H9 (cell line): ENCODE results near the gene ABCB6. TPM values are rescaled to one million over a fixed set of nuclear protein-coding genes. Genes with fewer than 3 reads are reported as not detected.

Experiments used
- DNase-seq: peaks from one replicate; pipeline ENCODE4 v3.0.0-alpha.2; 2017
- H2AFZ ChIP-seq: one replicate; pipeline ENCODE4 v1.6.1; 2013; ENCODE audit warnings: mild to moderate bottlenecking, low read length, control low read depth, moderate library complexity
- H2AK5ac ChIP-seq: 2 replicates; pipeline ENCODE4 v1.6.1; 2013; ENCODE audit warnings: low read length, control low read depth, mixed read lengths; ENCODE audit not compliant: insufficient read length
- H2BK120ac ChIP-seq: one replicate; pipeline ENCODE4 v1.6.1; 2013; ENCODE audit warnings: low read depth, mild to moderate bottlenecking, low read length, control low read depth, inconsistent platforms; ENCODE audit not compliant: poor library complexity, severe bottlenecking
- H2BK12ac ChIP-seq: 2 replicates; pipeline ENCODE4 v1.6.1; 2013; ENCODE audit warnings: low read length, control low read depth, mixed read lengths, low read depth; ENCODE audit not compliant: insufficient read length
- H2BK15ac ChIP-seq: 2 replicates; pipeline ENCODE4 v1.6.1; 2013; ENCODE audit warnings: low read depth, low read length, control low read depth
- H2BK20ac ChIP-seq: one replicate; pipeline ENCODE4 v1.6.1; 2013; ENCODE audit warnings: low read depth, mild to moderate bottlenecking, low read length, control low read depth, inconsistent platforms; ENCODE audit not compliant: poor library complexity, severe bottlenecking
- H2BK5ac ChIP-seq: 2 replicates; pipeline ENCODE4 v1.6.1; 2013; ENCODE audit warnings: low read length, control low read depth, mixed read lengths; ENCODE audit not compliant: insufficient read length
- H3K14ac ChIP-seq: 2 replicates; pipeline ENCODE4 v1.6.1; 2013; ENCODE audit warnings: low read length, control low read depth; ENCODE audit not compliant: insufficient read depth
- H3K18ac ChIP-seq: 2 replicates; pipeline ENCODE4 v1.6.1; 2013; ENCODE audit warnings: low read depth, mild to moderate bottlenecking, mixed read lengths, low read length, control low read depth; ENCODE audit not compliant: insufficient read length
- H3K23ac ChIP-seq: 2 replicates; pipeline ENCODE4 v1.6.1; 2013; ENCODE audit warnings: low read length, control low read depth, mixed read lengths, low read depth; ENCODE audit not compliant: insufficient read length
- H3K23me2 ChIP-seq: 2 replicates; pipeline ENCODE4 v1.6.1; 2013; ENCODE audit warnings: low read depth, mild to moderate bottlenecking, mixed read lengths, low read length, control low read depth; ENCODE audit not compliant: insufficient read length, poor library complexity, severe bottlenecking
- H3K27ac ChIP-seq: 2 replicates; pipeline ENCODE4 v1.5.1; 2013; ENCODE audit warnings: low read length, control low read depth, mixed read lengths, low read depth; ENCODE audit not compliant: insufficient read length
- H3K27me3 ChIP-seq: 2 replicates; pipeline ENCODE4 v1.6.1; 2013; ENCODE audit warnings: low read length, control low read depth, inconsistent platforms; ENCODE audit not compliant: insufficient read depth
- H3K4ac ChIP-seq: 2 replicates; pipeline ENCODE4 v1.6.1; 2013; ENCODE audit warnings: low read depth, mild to moderate bottlenecking, control low read depth, inconsistent platforms, low read length, moderate library complexity
- H3K4me1 ChIP-seq: 2 replicates; pipeline ENCODE4 v1.6.1; 2013; ENCODE audit warnings: low read length, control low read depth, inconsistent platforms; ENCODE audit not compliant: insufficient read depth
- H3K4me2 ChIP-seq: 2 replicates; pipeline ENCODE4 v1.6.1; 2013; ENCODE audit warnings: low read length, control low read depth, mixed read lengths; ENCODE audit not compliant: insufficient read length, insufficient read depth
- H3K56ac ChIP-seq: 2 replicates; pipeline ENCODE4 v1.6.1; 2013; ENCODE audit warnings: low read depth, mild to moderate bottlenecking, mixed read lengths, low read length, control low read depth; ENCODE audit not compliant: insufficient read length
- H3K79me1 ChIP-seq: 2 replicates; pipeline ENCODE4 v1.6.1; 2013; ENCODE audit warnings: low read depth, mild to moderate bottlenecking, moderate library complexity, low read length, control low read depth, inconsistent platforms; ENCODE audit not compliant: insufficient read depth, poor library complexity, severe bottlenecking
- H3K79me2 ChIP-seq: 2 replicates; pipeline ENCODE4 v1.6.1; 2013; ENCODE audit warnings: low read length, control low read depth, inconsistent platforms; ENCODE audit not compliant: insufficient read depth
- H3K9ac ChIP-seq: 2 replicates; pipeline ENCODE4 v1.6.1; 2013; ENCODE audit warnings: low read length, control low read depth, mixed read lengths; ENCODE audit not compliant: insufficient read length; ENCODE audit errors: extremely low read depth
- H3K9me3 ChIP-seq: one replicate; pipeline ENCODE4 v1.6.1; 2013; ENCODE audit warnings: low read depth, low read length, inconsistent platforms; ENCODE audit not compliant: control insufficient read depth
- H3T11ph ChIP-seq: one replicate; pipeline ENCODE4 v1.6.1; 2013; ENCODE audit warnings: mild to moderate bottlenecking, low read length, control low read depth, inconsistent platforms
- H4K20me1 ChIP-seq: one replicate; pipeline ENCODE4 v1.6.1; 2013; ENCODE audit not compliant: control insufficient read depth, insufficient read length, insufficient read depth
- H4K5ac ChIP-seq: 2 replicates; pipeline ENCODE4 v1.6.1; 2013; ENCODE audit warnings: low read depth, mild to moderate bottlenecking, mixed read lengths, low read length, control low read depth; ENCODE audit not compliant: insufficient read length
- H4K8ac ChIP-seq: replicated peaks from 2 replicates; pipeline ENCODE4 v1.6.1; 2013; ENCODE audit warnings: low read length, control low read depth, mixed read lengths, low read depth; ENCODE audit not compliant: insufficient read length
- H4K91ac ChIP-seq: 2 replicates; pipeline ENCODE4 v1.6.1; 2013; ENCODE audit warnings: low read depth, mild to moderate bottlenecking, moderate library complexity, mixed read lengths, low read length, control low read depth; ENCODE audit not compliant: insufficient read length
- H3K27ac Mint-ChIP-seq, 3 experiments: 2 replicates in 2 of 3; 3 replicates in 1 of 3; pipeline ENCODE4 v1.8.0; 2020 to 2021; ENCODE audit warnings: mixed read lengths in 3 of 3, mild to moderate bottlenecking in 1 of 3, moderate library complexity in 1 of 3
- H3K27me3 Mint-ChIP-seq: 2 replicates; pipeline ENCODE4 v1.8.0; 2021; ENCODE audit warnings: low read depth, mild to moderate bottlenecking, moderate library complexity, mixed read lengths
- H3K36me3 Mint-ChIP-seq, 3 experiments: 2 replicates in 2 of 3; 3 replicates in 1 of 3; pipeline ENCODE4 v1.8.0; 2020 to 2021; ENCODE audit warnings: low read depth in 3 of 3, mixed read lengths in 3 of 3; ENCODE audit not compliant: insufficient read depth in 1 of 3
- H3K4me1 Mint-ChIP-seq, 2 experiments: 2 replicates each; pipeline ENCODE4 v1.8.0; 2020; ENCODE audit warnings: mixed read lengths in 2 of 2
- H3K4me3 Mint-ChIP-seq, 2 experiments: 2 replicates in 1 of 2; 3 replicates in 1 of 2; pipeline ENCODE4 v1.8.0; 2020 to 2021; ENCODE audit warnings: mild to moderate bottlenecking in 2 of 2, mixed read lengths in 2 of 2, moderate library complexity in 1 of 2
- H3K9me3 Mint-ChIP-seq, 2 experiments: 2 replicates in 1 of 2; 3 replicates in 1 of 2; pipeline ENCODE4 v1.8.0; 2020; ENCODE audit warnings: mild to moderate bottlenecking in 2 of 2, mixed read lengths in 2 of 2, moderate library complexity in 1 of 2
- WGBS: extraction: QIAGEN DNeasy Blood & Tissue Kit; methylation state at CpG from one replicate; pipeline ENCODE4 v1.1.7; 2013; ENCODE audit warnings: missing lambda C conversion rate, low lambda C conversion rate, mixed read lengths; ENCODE audit not compliant: insufficient read length; ENCODE audit errors: extremely low coverage; 5-methylcytosine and 5-hydroxymethylcytosine counted together
- total RNA-seq: library from RNA; stranded (reverse); gene quantifications from 2 replicates; pipeline ENCODE4 v1.2.1, GENCODE V29; 2021
- TF ChIP-seq, protein P1 (sequence below): fragments of 200-600 bp; sonication (generic); conservative IDR thresholded peaks from 3 replicates; pipeline ENCODE4 v1.8.0; 2021; ENCODE audit warnings: antibody characterized with exemption, mild to moderate bottlenecking

Gene ABCB6
- total RNA-seq, 1 experiment from 2014 or later, result 46.4 TPM

DNA sequence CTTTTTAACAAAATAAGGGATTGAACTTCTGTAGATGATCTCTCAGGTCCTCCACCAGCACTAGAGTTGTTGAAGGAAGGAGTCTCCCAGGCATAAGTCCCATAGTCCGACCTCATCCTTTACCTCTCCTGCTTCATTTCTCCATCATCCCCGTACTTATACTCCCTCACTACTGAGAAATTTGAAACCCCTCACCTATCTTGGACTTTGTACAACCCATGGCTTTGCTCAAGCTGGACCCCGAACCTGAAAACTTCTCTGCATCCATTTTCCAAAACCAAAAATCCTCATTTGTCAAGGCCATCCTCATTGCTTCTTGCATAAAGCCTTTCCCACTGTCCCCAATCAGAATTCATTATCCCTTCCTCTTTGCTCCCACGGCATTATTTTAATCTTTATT lies 57.7 kb downstream of the ABCB6 start:
- Histone ChIP-seq H2AK5ac (no peak overlapping the region), H3K18ac (no peak overlapping the region), H3K9ac (no peak overlapping the region), H4K8ac (no peak overlapping the region), H3K23ac (no peak overlapping the region), H3K79me2 (no peaks in the 10 kb centered on the region), H2BK20ac (no peak overlapping the region), H3K4me2 (peak overlapping the region; percentile 86), H3K4me1 (no peaks in the 10 kb centered on the region), H4K5ac (no peak overlapping the region), H3K9me3 (no peaks in the 10 kb centered on the region), H3T11ph (no peak overlapping the region), H2BK15ac (no peak overlapping the region), H3K79me1 (no peaks in the 10 kb centered on the region), H2AFZ (no peak overlapping the region), H3K56ac (no peak overlapping the region), H4K91ac (no peak overlapping the region), H2BK5ac (no peak overlapping the region), H3K27me3 (no peaks in the 10 kb centered on the region; the same call in 1 of the 2 replicates), H3K14ac (no peak overlapping the region), H2BK120ac (no peak overlapping the region), H3K4ac (no peak overlapping the region), H4K20me1 (no peaks in the 10 kb centered on the region), H2BK12ac (no peak overlapping the region), H3K27ac (no peak overlapping the region), H3K23me2 (peaks cover 5% of the 10 kb centered on the region)
- Mint-ChIP-seq H3K27me3 (peaks cover 18% of the 10 kb centered on the region), H3K4me3 (peak overlapping the region; percentile 82 to 91), H3K9me3 (no peaks in the 10 kb centered on the region), H3K36me3 (peaks cover 3 to 12% (median 8%) of the 10 kb centered on the region in 3 experiments; a peak in 6 of 7 replicates), H3K27ac (no peak overlapping the region), H3K4me1 (peaks cover 15 to 22% of the 10 kb centered on the region in 2 experiments)
- TF ChIP-seq, protein P1, sequence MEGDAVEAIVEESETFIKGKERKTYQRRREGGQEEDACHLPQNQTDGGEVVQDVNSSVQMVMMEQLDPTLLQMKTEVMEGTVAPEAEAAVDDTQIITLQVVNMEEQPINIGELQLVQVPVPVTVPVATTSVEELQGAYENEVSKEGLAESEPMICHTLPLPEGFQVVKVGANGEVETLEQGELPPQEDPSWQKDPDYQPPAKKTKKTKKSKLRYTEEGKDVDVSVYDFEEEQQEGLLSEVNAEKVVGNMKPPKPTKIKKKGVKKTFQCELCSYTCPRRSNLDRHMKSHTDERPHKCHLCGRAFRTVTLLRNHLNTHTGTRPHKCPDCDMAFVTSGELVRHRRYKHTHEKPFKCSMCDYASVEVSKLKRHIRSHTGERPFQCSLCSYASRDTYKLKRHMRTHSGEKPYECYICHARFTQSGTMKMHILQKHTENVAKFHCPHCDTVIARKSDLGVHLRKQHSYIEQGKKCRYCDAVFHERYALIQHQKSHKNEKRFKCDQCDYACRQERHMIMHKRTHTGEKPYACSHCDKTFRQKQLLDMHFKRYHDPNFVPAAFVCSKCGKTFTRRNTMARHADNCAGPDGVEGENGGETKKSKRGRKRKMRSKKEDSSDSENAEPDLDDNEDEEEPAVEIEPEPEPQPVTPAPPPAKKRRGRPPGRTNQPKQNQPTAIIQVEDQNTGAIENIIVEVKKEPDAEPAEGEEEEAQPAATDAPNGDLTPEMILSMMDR, result no peak
- WGBS, result no CpG with 5 or more reads among the region's 4 CpGs
- DNase-seq, result no peak
